Breast epithelium (tissue), 3 donors: Measurements from ENCODE around the gene SYNDIG1.

ENCODE experiments used
- POLR2A ChIP-seq: fragments of 450-650 bp; IDR thresholded peaks from one replicate; pipeline ENCODE4 v1.6.1; 2016; ENCODE audit warnings: antibody characterized with exemption, mild to moderate bottlenecking, moderate library complexity
- POLR2AphosphoS5 ChIP-seq, 3 donors: sonication (generic); formaldehyde crosslinking; IDR thresholded peaks; one replicate each; pipeline ENCODE4 v1.6.1; 2017; ENCODE audit warnings: antibody characterized with exemption in 3 of 3
- TF ChIP-seq, protein P1 (sequence below), 3 donors: fragments of 450-650 bp; IDR thresholded peaks; one replicate each; pipeline ENCODE4 v1.5.1; 2016 to 2017; ENCODE audit warnings: antibody characterized with exemption in 3 of 3, mild to moderate bottlenecking in 3 of 3, moderate library complexity in 3 of 3

DNA sequence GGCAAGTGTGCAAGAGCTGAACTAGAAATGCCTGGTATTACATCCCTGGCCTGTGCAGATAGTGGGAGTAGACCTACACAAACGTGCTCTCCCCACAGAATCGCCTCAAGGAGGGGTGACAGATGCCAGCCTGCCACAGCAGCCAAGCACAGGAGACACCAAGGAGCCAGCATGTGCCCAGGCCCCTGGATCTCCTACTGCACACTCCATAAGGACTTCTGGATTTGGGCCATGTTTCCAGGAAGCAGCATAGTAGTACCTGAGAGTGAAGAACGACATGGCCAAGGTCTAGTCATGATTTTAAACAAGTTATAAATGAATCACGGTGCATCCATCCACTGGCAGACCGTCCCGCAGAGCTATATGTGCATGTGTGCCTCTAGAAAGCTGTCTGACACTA, 232.2 kb downstream of the SYNDIG1 start:
- TF ChIP-seq, protein P1, sequence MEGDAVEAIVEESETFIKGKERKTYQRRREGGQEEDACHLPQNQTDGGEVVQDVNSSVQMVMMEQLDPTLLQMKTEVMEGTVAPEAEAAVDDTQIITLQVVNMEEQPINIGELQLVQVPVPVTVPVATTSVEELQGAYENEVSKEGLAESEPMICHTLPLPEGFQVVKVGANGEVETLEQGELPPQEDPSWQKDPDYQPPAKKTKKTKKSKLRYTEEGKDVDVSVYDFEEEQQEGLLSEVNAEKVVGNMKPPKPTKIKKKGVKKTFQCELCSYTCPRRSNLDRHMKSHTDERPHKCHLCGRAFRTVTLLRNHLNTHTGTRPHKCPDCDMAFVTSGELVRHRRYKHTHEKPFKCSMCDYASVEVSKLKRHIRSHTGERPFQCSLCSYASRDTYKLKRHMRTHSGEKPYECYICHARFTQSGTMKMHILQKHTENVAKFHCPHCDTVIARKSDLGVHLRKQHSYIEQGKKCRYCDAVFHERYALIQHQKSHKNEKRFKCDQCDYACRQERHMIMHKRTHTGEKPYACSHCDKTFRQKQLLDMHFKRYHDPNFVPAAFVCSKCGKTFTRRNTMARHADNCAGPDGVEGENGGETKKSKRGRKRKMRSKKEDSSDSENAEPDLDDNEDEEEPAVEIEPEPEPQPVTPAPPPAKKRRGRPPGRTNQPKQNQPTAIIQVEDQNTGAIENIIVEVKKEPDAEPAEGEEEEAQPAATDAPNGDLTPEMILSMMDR (IDR thresholded peaks at IDR 0.05), result no peak
- TF ChIP-seq POLR2A (no peak), POLR2AphosphoS5 (IDR thresholded peaks at IDR 0.05) (no peak)
